Lower lobe of right lung (tissue), 2 donors: ENCODE results near the gene HPCAL1. TPM values are rescaled to one million over a fixed set of nuclear protein-coding genes. Genes with fewer than 3 reads are reported as not detected.

ENCODE experiments used
- ATAC-seq, 2 donors: fragments of 200-7000 bp; cut with Tn5 transposase; one replicate each; pipeline ENCODE4 v1.9.1; 2020 to 2022; ENCODE audit warnings: mild to moderate bottlenecking in 2 of 2, moderate library complexity in 2 of 2
- DNase-seq: peaks from one replicate; pipeline ENCODE4 v3.0.0-alpha.2; 2020
- H3K27ac ChIP-seq: fragments of 200-600 bp; one replicate; pipeline ENCODE4 v1.8.0; 2022
- H3K27me3 ChIP-seq: fragments of 200-600 bp; one replicate; pipeline ENCODE4 v1.8.0; 2022; ENCODE audit warnings: low read depth
- H3K36me3 ChIP-seq: fragments of 200-600 bp; one replicate; pipeline ENCODE4 v1.8.0; 2022; ENCODE audit warnings: mild to moderate bottlenecking
- H3K4me1 ChIP-seq: fragments of 200-600 bp; one replicate; pipeline ENCODE4 v1.8.0; 2022
- H3K4me3 ChIP-seq: fragments of 200-600 bp; one replicate; pipeline ENCODE4 v1.8.0; 2022; ENCODE audit warnings: mild to moderate bottlenecking
- H3K9me3 ChIP-seq: fragments of 200-600 bp; one replicate; pipeline ENCODE4 v1.8.0; 2022
- CTCF ChIP-seq: fragments of 200-600 bp; IDR thresholded peaks from one replicate; pipeline ENCODE4 v1.8.0; 2022; ENCODE audit warnings: antibody characterized with exemption, mild to moderate bottlenecking
- intact Hi-C: fragments of 100-400 bp; cut with DNase I; formaldehyde crosslinking; loops from one replicate; pipeline ENCODE4 v1.11.0; 2022
- total RNA-seq: library from RNA; stranded (reverse); fragmentation: NEBNext Ultra II Directional; extraction: Animal tissue kit (Norgen Biotek cat#: 25700); gene quantifications from one replicate; pipeline ENCODE4 v1.2.1, GENCODE V29; 2021
- donor health status: DM: no; HTN: yes; CAD: no; lungs with severe emphysema.

The HPCAL1 gene
- total RNA-seq, 1 donor from 2014 or later, result 132 TPM

- no peaks in the 10 kb centered on the region for H3K27me3 ChIP-seq
- H3K36me3 ChIP-seq, result no peaks in the 10 kb centered on the region
- no peak overlapping the region for H3K4me3 ChIP-seq
- no peak for ATAC-seq
- peaks cover 49% of the 10 kb centered on the region for H3K4me1 ChIP-seq
- no peak for DNase-seq
- H3K27ac ChIP-seq, result no peak overlapping the region
- intact Hi-C loops, result no loop called here
- no peaks in the 10 kb centered on the region for H3K9me3 ChIP-seq
- no peak for TF ChIP-seq CTCF
Observed at GRCh38 chr2:10309286-10309685, 6.6 kb downstream of the HPCAL1 start.

DNA sequence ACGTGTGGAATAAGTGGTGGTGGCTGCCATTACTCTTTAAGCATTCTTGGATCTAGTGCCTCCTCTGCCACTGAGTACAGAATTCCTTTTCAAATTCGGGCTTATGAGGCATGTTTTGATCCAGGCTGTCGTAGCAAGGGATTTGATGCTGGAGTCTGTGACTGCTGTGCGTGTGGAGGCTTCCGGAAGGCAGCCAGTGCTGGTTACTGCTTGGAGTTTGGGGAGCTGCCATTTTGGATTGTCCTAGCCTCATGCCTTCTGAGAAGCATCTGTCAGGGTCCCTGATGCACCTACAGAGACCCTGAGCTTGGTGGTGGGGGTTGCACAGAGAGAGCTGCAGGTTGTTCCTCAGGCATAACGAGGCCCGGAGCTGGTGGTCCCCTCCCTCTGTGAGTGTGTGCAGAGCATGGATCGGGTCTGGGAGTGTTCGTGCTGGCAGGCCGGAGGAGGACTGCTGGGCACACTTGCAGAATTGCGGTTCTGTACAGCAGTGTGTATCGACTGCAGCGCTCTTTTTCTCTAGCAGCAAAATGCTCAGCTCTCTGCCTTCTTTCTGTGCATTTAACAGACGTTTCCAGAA, 7.7 kb downstream of the HPCAL1 start:
- Histone ChIP-seq H3K4me1 (peaks cover 38% of the 10 kb centered on the region), H3K27me3 (no peaks in the 10 kb centered on the region), H3K27ac (no peak overlapping the region), H3K36me3 (no peaks in the 10 kb centered on the region), H3K9me3 (no peaks in the 10 kb centered on the region), H3K4me3 (no peak overlapping the region)
- DNase-seq, result no peak
- no peak for TF ChIP-seq CTCF
- intact Hi-C loops, result loop anchor here (5.0 kb wide), 1 partner anchor 108 kb away; no protein-coding TSS in a partner anchor
- ATAC-seq, result no peak

DNA sequence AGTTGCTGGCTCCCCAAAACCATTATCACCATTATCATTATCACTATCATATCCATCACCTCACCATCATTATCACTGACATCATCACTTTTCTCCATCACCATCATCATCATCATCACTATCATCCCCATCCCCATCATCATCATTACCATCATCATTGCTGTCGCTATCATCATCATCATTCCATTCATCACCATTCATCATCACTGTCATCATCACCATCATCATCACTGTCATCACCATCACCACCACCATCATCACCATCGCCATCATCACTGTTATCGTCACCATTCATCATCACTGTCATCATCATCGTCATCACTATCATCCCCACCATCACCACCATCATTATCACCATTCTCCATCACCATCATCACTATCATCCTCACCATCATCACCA, 9.0 kb downstream of the HPCAL1 start:
- ATAC-seq (no peak), DNase-seq (no peak)
- intact Hi-C loops, result loop anchor here (5.0 kb wide), 1 partner anchor 109 kb away; no protein-coding TSS in a partner anchor
- H3K4me3 ChIP-seq, result no peak overlapping the region
- no peak overlapping the region for H3K27ac ChIP-seq
- no peaks in the 10 kb centered on the region for H3K36me3 ChIP-seq
- peaks cover 30% of the 10 kb centered on the region for H3K4me1 ChIP-seq
- no peaks in the 10 kb centered on the region for H3K27me3 ChIP-seq
- TF ChIP-seq CTCF, result no peak
- H3K9me3 ChIP-seq, result no peaks in the 10 kb centered on the region

- no peak overlapping the region for H3K4me3 ChIP-seq
- peaks cover 25% of the 10 kb centered on the region for H3K4me1 ChIP-seq
- TF ChIP-seq CTCF, result no peak
- intact Hi-C loops, result loop anchor here (5.0 kb wide), 1 partner anchor 110 kb away; no protein-coding TSS in a partner anchor
- ATAC-seq (no peak), DNase-seq (no peak)
- no peaks in the 10 kb centered on the region for H3K27me3 ChIP-seq
- H3K36me3 ChIP-seq, result no peaks in the 10 kb centered on the region
- no peak overlapping the region for H3K27ac ChIP-seq
- H3K9me3 ChIP-seq, result no peaks in the 10 kb centered on the region
Observed at GRCh38 chr2:10312437-10312957, 9.8 kb downstream of the HPCAL1 start.

- H3K4me1 ChIP-seq, result peaks cover 6% of the 10 kb centered on the region
- TF ChIP-seq CTCF, result no peak
- no peaks in the 10 kb centered on the region for H3K9me3 ChIP-seq
- H3K4me3 ChIP-seq, result no peak overlapping the region
- DNase-seq (no peak), ATAC-seq (no peak)
- H3K27ac ChIP-seq, result no peak overlapping the region
- H3K27me3 ChIP-seq, result no peaks in the 10 kb centered on the region
- intact Hi-C loops, result no loop called here
- H3K36me3 ChIP-seq, result no peaks in the 10 kb centered on the region
Observed at GRCh38 chr2:10316336-10316735, 13.6 kb downstream of the HPCAL1 start.
